MCF 10A (cell line): ENCODE results near the gene NOXO1. TPM values are rescaled to one million over a fixed set of nuclear protein-coding genes. Genes with fewer than 3 reads are reported as not detected.

Experiments used
- BruUV-seq: library from RNA; stranded (reverse); fragments of 400-500 nt; replicated peaks from 2 replicates; lab custom pipeline; 2021; lab: Mats Ljungman, UMichigan
- CTCF ChIA-PET: fragments of 300-600 bp; sonication (Branson Sonifier 250); formaldehyde crosslinking; extraction: SDS; loops from one replicate; lab custom pipeline; 2021; ENCODE audit warnings: antibody characterized with exemption, inconsistent platforms; lab: Yijun Ruan, JAX
- POLR2A ChIA-PET: fragments of 300-600, 350-650 bp; sonication (Branson Sonifier 250); formaldehyde crosslinking; extraction: SDS; loops from one replicate; lab custom pipeline; 2020; ENCODE audit warnings: antibody characterized with exemption, inconsistent platforms; lab: Yijun Ruan, JAX
- DNase-seq: peaks from one replicate; pipeline ENCODE4 v3.0.0-alpha.2; 2018; ENCODE audit not compliant: unreplicated experiment
- H3K27ac Mint-ChIP-seq: one replicate; pipeline ENCODE4 v1.8.0; 2022; ENCODE audit warnings: mild to moderate bottlenecking, low read depth, mixed read lengths; ENCODE audit not compliant: unreplicated experiment
- H3K27me3 Mint-ChIP-seq: one replicate; pipeline ENCODE4 v1.8.0; 2022; ENCODE audit warnings: mixed read lengths; ENCODE audit not compliant: insufficient read depth, unreplicated experiment
- H3K36me3 Mint-ChIP-seq: one replicate; pipeline ENCODE4 v1.8.0; 2022; ENCODE audit warnings: mild to moderate bottlenecking, moderate library complexity, mixed read lengths; ENCODE audit not compliant: insufficient read depth, unreplicated experiment
- H3K4me1 Mint-ChIP-seq: one replicate; pipeline ENCODE4 v1.8.0; 2022; ENCODE audit warnings: mixed read lengths; ENCODE audit not compliant: insufficient read depth, unreplicated experiment
- H3K4me3 Mint-ChIP-seq: one replicate; pipeline ENCODE4 v1.8.0; 2022; ENCODE audit warnings: mild to moderate bottlenecking, moderate library complexity, mixed read lengths; ENCODE audit not compliant: unreplicated experiment
- H3K9me3 Mint-ChIP-seq: one replicate; pipeline ENCODE4 v1.8.0; 2022; ENCODE audit warnings: mixed read lengths; ENCODE audit not compliant: unreplicated experiment
- CTCF ChIP-seq: fragments of 200-600 bp; IDR thresholded peaks from one replicate; pipeline ENCODE4 v1.8.0; 2022; ENCODE audit warnings: antibody characterized with exemption, mild to moderate bottlenecking; ENCODE audit not compliant: unreplicated experiment
- intact Hi-C: fragments of 100-400 bp; cut with micrococcal nuclease; formaldehyde crosslinking; loops from 2 replicates; pipeline ENCODE4 v1.14.1; 2022
- total RNA-seq: library from RNA; stranded (reverse); gene quantifications from 2 replicates; pipeline ENCODE4 v1.2.3, GENCODE V29; 2022

NOXO1 gene
- total RNA-seq, 1 experiment from 2014 or later: 1.1 TPM

GRCh38 chr16:2003231-2003826 is 22.1 kb upstream of the NOXO1 start:
- H3K4me3 Mint-ChIP-seq: no peak overlapping the region
- H3K4me1 Mint-ChIP-seq: peaks cover 17% of the 10 kb centered on the region
- no peaks in the 10 kb centered on the region for H3K9me3 Mint-ChIP-seq
- H3K36me3 Mint-ChIP-seq: peaks cover 60% of the 10 kb centered on the region
- H3K27ac Mint-ChIP-seq: no peak overlapping the region
- intact Hi-C loops: no loop called here
- no TSS peak for BruUV-seq
- DNase-seq: no peak
- no peak for TF ChIP-seq CTCF
- POLR2A ChIA-PET: interaction anchor here (0.6 to 2.5 kb wide), 8 partner anchors 9 to 1448 kb away, joined by 3 to 18 read pairs (median 4); partner anchors contain the start of gene RPS2
- H3K27me3 Mint-ChIP-seq: no peaks in the 10 kb centered on the region
- CTCF ChIA-PET: interaction anchor here (0.6 to 2.8 kb wide), 12 partner anchors 8 to 260 kb away, joined by 3 to 13 read pairs (median 4); partner anchors contain the start of gene NDUFB10

- no TSS peak for BruUV-seq
- H3K4me3 Mint-ChIP-seq: no peak overlapping the region
- H3K27me3 Mint-ChIP-seq: no peaks in the 10 kb centered on the region
- H3K27ac Mint-ChIP-seq: no peak overlapping the region
- CTCF ChIA-PET: interaction anchor here (0.6 to 2.8 kb wide), 8 partner anchors 12 to 396 kb away, joined by 3 to 13 read pairs (median 4); partner anchors contain the start of gene NDUFB10
- peaks cover 14% of the 10 kb centered on the region for H3K4me1 Mint-ChIP-seq
- peaks cover 62% of the 10 kb centered on the region for H3K36me3 Mint-ChIP-seq
- POLR2A ChIA-PET: interaction anchor here (0.6 to 2.5 kb wide), 5 partner anchors 9 to 832 kb away, joined by 3 to 18 read pairs (median 4); partner anchors contain the start of gene RPS2
- intact Hi-C loops: no loop called here
- no peak for TF ChIP-seq CTCF
- no peaks in the 10 kb centered on the region for H3K9me3 Mint-ChIP-seq
- no peak for DNase-seq
These were observed 21.3 kb upstream of the NOXO1 start for GRCh38 chr16:2002406-2003230.

GRCh38 chr16:2001456-2002355 is 20.4 kb upstream of the NOXO1 start:
- no TSS peak for BruUV-seq
- no peak overlapping the region for H3K4me3 Mint-ChIP-seq
- CTCF ChIA-PET: interaction anchor here (0.7 to 0.8 kb wide), 2 partner anchors 66 to 395 kb away, joined by 3 to 4 read pairs; no protein-coding TSS in a partner anchor
- no peaks in the 10 kb centered on the region for H3K27me3 Mint-ChIP-seq
- H3K9me3 Mint-ChIP-seq: no peaks in the 10 kb centered on the region
- H3K4me1 Mint-ChIP-seq: peaks cover 9% of the 10 kb centered on the region
- intact Hi-C loops: no loop called here
- peaks cover 69% of the 10 kb centered on the region for H3K36me3 Mint-ChIP-seq
- no peak for DNase-seq
- POLR2A ChIA-PET: interaction anchor here (1.2 to 1.7 kb wide), 2 partner anchors 13 kb away, joined by 3 to 4 read pairs; no protein-coding TSS in a partner anchor
- H3K27ac Mint-ChIP-seq: no peak overlapping the region
- TF ChIP-seq CTCF: no peak
